ENCODE measurements around the gene CXorf49B.
"Not testable (repeated sequence)": the region's sequence is repeated elsewhere in the genome, so short reads cannot be mapped to it uniquely, and the experiment has no call there.

CXorf49B gene

DNA sequence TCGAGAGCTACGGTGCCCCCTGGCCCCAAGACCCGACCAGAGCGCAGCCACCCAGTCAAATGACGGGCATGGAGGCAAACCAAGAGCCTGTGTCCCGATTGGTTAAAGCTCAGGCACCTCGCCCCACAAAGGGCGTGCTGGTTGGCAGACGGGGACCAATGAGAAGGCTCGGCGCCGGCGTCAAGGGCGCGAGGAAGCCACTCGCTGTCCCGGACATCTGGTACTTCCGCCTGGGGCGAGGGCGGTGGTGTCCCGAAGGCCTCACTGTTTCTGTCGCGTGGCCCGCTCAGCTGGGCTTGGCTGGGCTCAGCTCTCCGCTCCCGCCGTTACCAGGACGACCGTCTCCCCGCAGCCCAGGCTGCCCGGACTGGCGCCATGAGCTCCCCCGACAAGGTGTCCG lies at the start of gene CXorf49B:
Gene CXorf49B, plus strand, starts transcription at position 301 of the 400 bp plus-strand sequence. Its CDS starts 75 bp downstream, at position 376.
- not testable (repeated sequence) for DNase-seq

DNA sequence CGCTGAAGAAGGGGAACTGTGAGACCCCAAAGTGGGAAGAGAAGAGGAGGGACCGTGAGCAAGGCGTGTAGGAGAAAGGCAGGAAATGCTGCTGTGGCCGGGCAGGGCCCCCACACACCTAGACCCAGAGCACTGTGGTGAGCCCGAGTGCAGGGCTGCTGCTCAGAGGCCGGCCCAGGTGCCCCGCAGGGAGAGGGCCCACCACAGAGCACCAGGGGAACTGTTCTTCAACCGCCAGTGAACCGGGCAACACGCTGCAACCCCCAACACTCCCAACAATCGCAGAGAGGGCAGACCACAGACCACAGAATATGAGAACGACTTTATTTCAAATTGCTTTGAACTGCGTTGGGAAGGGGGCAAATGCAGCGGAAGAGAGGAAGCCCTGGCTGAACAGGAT lies 49.1 kb upstream of the CXorf49B start:
- not testable (repeated sequence) for DNase-seq

DNA sequence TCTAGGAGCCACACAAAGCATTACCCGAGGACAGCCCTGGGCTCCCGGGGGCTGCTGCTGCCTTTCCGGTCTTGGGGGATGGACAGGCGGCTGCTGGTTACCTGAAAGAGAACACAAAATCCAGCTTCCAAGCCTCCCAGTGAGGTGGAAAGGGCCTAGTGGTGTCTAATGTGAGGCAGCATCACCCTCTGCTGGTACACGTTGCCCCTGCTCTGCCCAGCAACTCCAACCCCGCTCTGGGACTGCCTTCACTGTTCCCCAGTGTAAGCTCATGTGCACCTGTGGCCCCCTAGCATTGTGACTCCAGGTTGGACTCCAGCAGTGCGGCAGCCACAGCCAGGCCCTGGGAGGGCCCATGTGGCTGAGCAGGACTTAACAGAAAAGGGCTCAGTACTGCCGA lies 47.6 kb upstream of the CXorf49B start:
- DNase-seq, result not testable (repeated sequence)

DNA sequence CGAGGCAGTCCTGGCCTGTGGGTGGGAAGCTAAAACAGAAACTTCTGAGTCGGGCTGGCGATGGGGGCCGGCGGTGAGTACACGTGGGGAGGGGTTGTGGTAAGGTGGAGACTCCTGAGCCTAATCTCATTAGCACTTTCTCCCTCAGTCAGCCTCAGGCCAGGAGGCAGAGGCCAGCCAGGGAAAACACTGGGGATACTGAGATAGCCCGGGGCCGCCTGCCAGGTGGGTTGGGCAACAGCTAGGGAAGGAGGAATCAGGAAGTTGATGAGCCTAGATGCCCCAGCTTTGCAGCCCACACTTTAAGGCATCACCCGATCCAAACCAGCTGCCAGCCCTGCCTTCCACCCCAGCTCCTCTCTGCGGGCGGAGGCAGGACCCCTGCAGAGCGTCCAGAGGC lies 46.8 kb upstream of the CXorf49B start:
- not testable (repeated sequence) for DNase-seq

DNA sequence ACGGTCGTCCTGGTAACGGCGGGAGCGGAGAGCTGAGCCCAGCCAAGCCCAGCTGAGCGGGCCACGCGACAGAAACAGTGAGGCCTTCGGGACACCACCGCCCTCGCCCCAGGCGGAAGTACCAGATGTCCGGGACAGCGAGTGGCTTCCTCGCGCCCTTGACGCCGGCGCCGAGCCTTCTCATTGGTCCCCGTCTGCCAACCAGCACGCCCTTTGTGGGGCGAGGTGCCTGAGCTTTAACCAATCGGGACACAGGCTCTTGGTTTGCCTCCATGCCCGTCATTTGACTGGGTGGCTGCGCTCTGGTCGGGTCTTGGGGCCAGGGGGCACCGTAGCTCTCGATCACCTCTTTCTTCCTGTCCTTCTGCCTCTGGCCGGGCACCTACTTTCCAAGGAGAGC lies 45.0 kb upstream of the CXorf49B start, which contains the start of gene CXorf49:
Gene CXorf49, minus strand, starts transcription at position 101 of the 400 bp plus-strand sequence. CDS start 134 bp downstream, outside the sequence.
- not testable (repeated sequence) for DNase-seq

DNA sequence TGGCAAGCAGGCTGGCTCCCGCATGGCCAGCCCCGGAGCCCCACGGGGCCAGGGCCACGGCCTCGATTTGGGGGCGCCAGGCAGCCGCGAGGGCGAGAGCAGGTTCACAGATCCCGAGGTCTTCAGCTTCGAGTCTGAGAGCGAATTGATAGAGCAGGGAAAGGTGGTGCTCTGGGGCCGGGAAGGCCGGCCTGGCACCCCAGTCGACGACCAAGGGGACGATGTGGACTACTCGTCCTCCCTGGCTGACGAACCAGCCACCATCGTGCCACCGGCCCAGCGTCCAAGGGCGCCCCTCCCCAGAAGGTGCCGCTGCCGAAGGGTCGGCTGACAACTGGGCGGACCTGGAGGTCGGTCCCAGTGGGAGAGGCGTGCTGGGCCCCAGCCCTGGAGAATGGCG lies 44.0 kb upstream of the CXorf49B start:
- not testable (repeated sequence) for DNase-seq

DNA sequence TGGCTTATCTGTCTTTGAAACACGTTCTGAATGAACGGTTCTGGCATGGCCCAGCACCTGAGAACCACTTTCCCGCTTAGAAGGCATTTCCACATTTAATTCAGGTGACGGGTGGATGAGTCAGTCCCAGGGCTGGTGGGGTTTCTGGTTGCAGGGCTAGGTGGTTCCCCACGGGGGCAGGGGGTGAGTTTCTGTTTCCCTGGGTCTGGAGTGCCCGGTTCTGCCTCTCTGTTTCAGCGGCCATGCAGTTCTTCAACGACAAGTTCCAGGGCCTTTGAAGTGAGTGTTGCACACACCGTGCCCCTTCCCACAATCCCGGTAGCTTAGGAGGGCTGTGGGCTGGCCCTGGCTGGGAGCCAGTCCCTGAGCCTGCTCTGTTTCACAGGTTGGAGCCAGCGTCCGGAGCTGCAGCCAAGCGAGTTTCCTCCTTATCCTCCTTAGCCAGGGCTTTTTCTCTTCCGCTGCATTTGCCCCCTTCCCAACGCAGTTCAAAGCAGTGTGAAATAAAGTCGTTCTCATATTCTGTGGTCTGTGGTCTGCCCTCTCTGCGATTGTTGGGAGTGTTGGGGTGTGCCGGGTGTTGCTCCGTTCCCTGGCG lies 42.8 kb upstream of the CXorf49B start:
- not testable (repeated sequence) for DNase-seq

DNA sequence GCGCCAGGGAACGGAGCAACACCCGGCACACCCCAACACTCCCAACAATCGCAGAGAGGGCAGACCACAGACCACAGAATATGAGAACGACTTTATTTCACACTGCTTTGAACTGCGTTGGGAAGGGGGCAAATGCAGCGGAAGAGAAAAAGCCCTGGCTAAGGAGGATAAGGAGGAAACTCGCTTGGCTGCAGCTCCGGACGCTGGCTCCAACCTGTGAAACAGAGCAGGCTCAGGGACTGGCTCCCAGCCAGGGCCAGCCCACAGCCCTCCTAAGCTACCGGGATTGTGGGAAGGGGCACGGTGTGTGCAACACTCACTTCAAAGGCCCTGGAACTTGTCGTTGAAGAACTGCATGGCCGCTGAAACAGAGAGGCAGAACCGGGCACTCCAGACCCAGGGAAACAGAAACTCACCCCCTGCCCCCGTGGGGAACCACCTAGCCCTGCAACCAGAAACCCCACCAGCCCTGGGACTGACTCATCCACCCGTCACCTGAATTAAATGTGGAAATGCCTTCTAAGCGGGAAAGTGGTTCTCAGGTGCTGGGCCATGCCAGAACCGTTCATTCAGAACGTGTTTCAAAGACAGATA lies 2.4 kb upstream of the CXorf49B start:
- not testable (repeated sequence) for DNase-seq

DNA sequence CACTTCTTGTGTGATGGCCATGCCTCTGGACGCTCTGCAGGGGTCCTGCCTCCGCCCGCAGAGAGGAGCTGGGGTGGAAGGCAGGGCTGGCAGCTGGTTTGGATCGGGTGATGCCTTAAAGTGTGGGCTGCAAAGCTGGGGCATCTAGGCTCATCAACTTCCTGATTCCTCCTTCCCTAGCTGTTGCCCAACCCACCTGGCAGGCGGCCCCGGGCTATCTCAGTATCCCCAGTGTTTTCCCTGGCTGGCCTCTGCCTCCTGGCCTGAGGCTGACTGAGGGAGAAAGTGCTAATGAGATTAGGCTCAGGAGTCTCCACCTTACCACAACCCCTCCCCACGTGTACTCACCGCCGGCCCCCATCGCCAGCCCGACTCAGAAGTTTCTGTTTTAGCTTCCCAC lies 1.7 kb downstream of the CXorf49B start:
- not testable (repeated sequence) for DNase-seq

DNA sequence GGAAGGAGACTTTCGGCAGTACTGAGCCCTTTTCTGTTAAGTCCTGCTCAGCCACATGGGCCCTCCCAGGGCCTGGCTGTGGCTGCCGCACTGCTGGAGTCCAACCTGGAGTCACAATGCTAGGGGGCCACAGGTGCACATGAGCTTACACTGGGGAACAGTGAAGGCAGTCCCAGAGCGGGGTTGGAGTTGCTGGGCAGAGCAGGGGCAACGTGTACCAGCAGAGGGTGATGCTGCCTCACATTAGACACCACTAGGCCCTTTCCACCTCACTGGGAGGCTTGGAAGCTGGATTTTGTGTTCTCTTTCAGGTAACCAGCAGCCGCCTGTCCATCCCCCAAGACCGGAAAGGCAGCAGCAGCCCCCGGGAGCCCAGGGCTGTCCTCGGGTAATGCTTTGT lies 2.5 kb downstream of the CXorf49B start:
- not testable (repeated sequence) for DNase-seq

DNA sequence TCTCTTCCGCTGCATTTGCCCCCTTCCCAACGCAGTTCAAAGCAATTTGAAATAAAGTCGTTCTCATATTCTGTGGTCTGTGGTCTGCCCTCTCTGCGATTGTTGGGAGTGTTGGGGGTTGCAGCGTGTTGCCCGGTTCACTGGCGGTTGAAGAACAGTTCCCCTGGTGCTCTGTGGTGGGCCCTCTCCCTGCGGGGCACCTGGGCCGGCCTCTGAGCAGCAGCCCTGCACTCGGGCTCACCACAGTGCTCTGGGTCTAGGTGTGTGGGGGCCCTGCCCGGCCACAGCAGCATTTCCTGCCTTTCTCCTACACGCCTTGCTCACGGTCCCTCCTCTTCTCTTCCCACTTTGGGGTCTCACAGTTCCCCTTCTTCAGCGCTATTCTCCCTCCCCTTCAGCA lies 4.0 kb downstream of the CXorf49B start:
- DNase-seq, result not testable (repeated sequence)

DNA sequence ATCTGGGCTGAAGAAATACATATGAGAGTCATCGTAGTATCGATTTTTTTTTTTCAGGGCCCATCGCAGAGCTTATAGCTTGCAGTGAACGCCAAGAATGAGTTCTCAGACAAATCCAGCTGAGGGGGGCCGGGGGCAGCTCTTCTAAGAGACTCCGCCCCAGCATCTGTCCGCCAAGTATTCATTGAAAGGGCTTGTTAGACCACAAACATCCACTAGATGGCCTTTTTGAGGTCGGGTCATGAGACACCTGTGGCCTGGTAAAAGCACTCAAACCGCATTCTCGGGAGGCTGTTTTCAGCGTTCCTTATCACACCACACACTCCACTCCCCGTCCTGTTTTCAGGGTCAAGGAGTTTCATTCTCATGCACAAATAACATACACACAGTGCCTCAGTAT lies 15.2 kb downstream of the CXorf49B start:
- not testable (repeated sequence) for DNase-seq

DNA sequence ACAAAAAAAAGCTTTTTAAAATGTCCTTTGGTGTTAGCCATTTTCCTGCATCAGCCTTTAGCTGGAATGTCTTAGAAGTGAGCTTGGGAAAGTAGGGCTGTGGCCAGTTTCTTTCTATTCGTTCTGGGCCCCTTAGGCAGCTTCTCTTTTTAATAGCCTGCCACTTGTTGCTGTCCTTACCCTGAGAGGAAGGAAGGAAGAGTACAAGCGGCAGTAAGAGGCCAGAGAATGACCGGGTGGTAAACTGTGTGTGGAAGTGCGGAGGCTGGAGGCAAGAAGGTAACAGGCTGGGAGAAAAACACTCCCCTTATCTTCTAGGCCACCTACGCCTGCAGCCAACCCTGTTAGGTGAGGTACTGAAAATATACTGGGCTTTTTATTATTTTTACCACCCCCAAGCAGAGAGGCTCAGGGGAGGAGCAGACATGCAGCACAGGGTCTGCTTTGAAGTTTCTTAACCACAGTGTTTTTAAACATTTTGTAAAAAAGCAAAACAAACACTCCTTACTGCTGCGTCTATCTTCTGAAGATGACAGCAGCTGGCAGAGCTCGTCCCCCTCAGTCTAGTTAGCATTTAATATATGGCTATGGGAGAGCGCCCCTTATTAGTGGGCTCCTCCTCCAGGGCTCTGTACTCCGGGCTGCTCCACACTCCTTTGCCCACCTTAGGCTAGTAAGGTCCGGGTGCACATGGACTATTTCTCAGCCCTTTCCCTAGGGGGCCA lies 19.2 kb downstream of the CXorf49B start:
- DNase-seq, result not testable (repeated sequence)

DNA sequence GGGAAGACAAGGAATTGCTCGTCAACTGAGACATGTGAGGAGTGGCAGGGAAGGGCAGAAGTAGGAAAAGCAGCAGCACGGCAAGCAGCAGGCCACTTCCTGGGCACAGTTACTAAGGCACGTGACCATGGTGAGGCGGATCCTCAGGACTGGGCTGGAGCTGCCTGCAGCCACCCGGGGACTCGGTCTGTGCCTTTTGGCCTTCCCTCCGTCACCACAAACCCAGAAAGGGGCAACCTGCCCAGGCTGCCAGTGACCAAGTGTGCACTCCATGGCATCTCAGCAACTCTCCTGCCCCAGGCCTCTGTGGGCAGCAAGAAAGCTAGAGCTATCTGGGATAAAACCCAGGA lies 19.8 kb downstream of the CXorf49B start:
- not testable (repeated sequence) for DNase-seq

DNA sequence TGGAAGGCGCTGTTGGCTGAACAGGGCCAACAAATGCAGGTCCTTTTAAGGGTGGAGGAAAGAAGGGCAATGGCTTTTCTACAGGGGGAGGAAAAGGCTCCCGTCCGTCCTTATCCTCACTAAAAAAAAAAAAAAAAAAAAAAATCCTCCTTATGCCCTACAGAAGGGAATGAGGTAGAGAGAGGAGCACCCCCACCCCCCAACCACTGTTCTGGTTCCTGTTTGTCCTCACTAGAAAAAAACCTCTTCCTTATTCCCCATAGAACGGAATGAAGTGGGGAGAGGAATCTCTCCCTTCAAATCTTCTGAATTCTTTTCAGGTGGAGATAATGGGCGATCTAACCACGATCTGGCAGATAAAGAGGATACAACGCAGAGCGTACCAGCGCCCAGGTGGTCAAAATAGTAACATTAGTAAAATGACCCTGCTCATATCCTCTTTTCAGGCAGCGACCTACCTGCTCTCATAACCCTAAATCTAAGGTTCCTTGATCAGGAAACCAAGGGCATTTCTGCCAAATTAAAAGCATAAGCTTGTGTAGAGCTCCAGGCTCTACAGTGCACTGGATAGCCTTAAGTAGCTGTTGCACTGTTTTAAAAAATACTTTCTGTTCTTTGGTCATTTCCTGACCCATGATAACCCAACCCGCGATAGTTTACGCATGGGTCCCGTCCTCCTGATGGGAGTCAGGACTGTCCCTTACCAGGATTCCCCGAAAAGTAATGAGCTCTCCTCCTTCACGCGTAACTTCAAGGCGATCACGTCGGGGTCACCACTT lies 20.6 kb downstream of the CXorf49B start:
- DNase-seq, result not testable (repeated sequence)

DNA sequence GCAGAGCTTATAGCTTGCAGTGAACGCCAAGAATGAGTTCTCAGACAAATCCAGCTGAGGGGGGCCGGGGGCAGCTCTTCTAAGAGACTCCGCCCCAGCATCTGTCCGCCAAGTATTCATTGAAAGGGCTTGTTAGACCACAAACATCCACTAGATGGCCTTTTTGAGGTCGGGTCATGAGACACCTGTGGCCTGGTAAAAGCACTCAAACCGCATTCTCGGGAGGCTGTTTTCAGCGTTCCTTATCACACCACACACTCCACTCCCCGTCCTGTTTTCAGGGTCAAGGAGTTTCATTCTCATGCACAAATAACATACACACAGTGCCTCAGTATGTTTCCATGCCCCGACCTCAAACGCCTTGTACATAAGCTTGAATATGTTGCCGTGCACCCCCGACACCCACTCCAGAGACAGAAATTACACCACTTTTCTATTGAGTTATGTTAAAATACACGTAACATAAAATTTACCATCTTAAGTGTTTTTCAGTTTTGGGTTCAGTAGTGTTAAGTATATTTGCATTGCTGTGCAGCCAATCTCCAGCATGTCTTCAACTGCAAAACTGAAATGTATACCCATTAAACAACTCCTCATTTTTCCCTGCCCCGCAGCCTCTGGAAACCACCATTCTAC lies 21.3 kb downstream of the CXorf49B start:
- DNase-seq, result not testable (repeated sequence)

DNA sequence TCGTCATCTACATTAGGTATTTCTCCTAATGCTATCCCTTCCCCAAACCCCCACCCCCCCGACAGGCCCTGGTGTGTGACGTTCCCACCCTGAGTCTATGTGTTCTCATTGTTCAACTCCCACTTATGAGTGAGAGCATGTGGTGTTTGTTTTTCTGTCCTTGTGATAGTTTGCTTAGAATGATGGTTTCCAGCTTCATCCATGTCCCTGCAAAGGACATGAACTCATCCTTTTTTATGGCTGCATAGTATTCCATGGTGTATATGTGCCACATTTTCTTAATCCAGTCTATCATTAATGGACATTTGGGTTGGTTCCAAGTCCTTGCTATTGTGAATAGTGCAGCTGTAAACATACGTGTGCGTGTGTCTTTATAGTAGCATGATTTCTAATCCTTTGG lies 43.3 kb downstream of the CXorf49B start:
- DNase-seq, result not testable (repeated sequence)

DNA sequence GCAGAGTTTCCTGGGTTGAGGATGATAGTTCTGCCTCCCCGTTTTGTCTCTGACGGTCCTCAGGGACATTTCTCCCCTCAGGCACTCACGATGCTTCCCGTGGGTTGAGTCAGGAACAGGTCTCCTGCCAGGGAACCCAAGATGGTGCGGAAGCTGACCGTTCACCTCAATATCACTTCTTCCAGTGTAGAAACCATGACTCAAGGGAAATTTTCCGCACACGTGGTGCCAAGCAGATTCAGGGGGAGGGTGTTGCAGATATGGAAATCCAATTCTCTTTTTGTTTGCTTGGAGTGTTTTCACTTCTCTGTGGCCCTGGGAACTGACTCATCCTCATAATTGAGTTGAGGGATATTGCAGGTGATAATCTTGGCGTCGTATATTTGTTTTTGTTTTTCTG lies 46.7 kb downstream of the CXorf49B start:
- DNase-seq, result no peak

DNA sequence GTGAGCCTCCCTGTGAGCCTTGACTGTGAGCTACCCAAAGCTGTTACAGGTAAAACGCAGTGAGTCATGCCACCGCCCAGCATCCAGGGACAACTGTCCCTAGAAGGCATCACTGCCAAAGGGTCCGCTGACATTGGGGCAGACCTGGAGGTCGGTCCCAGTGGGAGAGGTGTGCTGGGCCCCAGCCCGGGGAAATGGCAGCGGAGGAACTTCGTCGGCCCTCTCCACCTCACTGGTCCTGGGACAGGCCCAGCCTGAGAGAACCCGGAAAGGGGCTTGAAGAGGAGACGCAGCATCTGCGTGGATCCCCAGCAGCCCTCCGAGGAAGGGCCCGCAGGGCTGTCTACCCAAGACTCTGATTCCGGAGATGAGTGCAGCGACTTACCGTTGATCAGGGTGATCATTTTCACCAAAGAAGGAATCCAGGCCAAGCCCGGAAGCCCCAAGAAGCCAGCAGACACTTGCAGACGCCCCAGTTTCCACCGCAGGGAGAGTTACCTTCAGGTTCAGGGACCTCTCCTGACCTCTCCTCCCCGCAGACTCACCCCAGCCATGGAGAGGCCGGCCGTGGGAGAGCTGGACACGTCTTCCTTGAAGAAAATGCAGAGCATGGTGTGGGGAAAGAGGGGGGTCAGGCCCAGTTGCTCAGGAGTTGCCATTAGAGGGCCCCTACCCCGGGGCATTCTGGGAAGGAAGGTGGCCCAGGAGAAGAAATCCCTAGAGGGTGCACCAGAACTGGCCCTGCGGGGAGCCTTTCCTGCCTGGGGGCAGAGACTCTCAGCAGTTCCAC lies 51.2 kb downstream of the CXorf49B start:
- no peak for DNase-seq

DNA sequence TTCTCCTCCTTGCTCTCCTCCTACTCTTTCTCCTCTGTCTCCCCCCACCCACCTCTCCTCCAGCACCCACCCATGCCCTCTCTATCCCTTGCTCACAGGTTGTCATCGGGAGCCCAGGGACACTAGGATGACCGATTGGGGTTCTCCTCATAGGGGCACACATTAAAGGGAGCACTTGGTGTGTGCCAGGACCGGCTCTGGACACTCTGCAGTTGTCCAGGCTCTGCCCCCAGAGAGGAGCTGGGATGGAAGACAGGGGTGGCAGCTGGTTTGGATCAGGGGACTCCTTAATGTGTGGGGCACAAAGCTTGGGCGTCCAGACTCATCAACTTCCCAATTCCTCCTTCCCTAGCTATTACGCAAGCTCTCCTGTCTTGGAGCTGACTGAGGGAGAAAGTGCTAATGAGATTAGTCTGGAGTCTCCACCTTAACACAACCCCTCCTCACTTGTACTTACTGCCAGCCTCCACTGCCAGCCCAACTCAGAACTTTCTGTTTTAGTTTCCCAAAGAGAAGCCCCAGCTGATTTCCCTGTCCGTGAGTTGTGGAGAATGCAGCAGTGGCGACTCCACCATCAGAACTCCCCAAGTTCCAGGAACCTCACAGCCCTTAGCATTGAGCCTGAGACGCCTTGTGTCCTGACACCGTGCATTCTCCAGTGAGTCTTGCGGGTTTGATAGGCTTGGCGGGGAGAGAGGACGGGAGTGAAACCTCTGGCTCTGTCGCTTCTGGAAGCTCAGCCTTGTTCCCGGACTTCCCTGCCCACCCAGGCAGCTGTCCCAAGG lies 52.2 kb downstream of the CXorf49B start:
- DNase-seq, result no peak

DNA sequence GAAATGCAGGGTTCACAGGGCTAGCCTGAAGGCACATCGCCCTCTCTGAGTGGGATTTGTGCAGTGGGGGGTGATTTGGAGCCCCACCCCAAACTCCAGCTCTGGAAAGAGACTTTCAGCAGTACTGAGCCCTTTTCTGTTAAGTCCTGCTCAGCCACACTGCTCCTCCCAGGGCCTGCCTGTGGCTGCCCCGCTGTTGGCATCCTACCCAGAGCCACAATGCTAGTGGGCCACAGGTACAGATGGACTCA lies 52.7 kb downstream of the CXorf49B start:
- DNase-seq, result no peak

All from SHP77 (cell line).